WTC11 (cell line): ENCODE results near the gene TCHP. TPM values are rescaled to one million over a fixed set of nuclear protein-coding genes. Genes with fewer than 3 reads are reported as not detected.
"Not testable (repeated sequence)": the region's sequence is repeated elsewhere in the genome, so short reads cannot be mapped to it uniquely, and the experiment has no call there.

Source experiments
- ATAC-seq: fragments of 200-7000 bp; cut with Tn5 transposase; 2 replicates; pipeline ENCODE4 v1.10.0; 2021; ENCODE audit warnings: mild to moderate bottlenecking, moderate library complexity
- CTCF ChIA-PET: fragments of 300-600 bp; sonication (Branson Sonifier 250); formaldehyde crosslinking; loops from one replicate; lab custom pipeline; 2021; ENCODE audit warnings: antibody characterized with exemption; lab: Charles Lee
- POLR2A ChIA-PET: fragments of 350-600 bp; sonication (Branson Sonifier 250); formaldehyde crosslinking; loops from one replicate; lab custom pipeline; 2021; ENCODE audit warnings: antibody characterized with exemption; lab: Charles Lee
- DNase-seq: peaks from one replicate; pipeline ENCODE4 v3.0.0; 2021; ENCODE audit warnings: low spot score
- H3K27ac Mint-ChIP-seq: 2 replicates; pipeline ENCODE4 v1.8.0; 2021; ENCODE audit warnings: mixed read lengths
- H3K27me3 Mint-ChIP-seq: 2 replicates; pipeline ENCODE4 v1.8.0; 2021; ENCODE audit warnings: low read depth, mild to moderate bottlenecking, moderate library complexity, mixed read lengths
- H3K36me3 Mint-ChIP-seq: 2 replicates; pipeline ENCODE4 v1.8.0; 2021; ENCODE audit warnings: mixed read lengths
- H3K4me1 Mint-ChIP-seq: 2 replicates; pipeline ENCODE4 v1.8.0; 2022; ENCODE audit warnings: mixed read lengths
- H3K4me3 Mint-ChIP-seq: 2 replicates; pipeline ENCODE4 v1.8.0; 2021; ENCODE audit warnings: mild to moderate bottlenecking, moderate library complexity, mixed read lengths
- H3K9me3 Mint-ChIP-seq: 2 replicates; pipeline ENCODE4 v1.8.0; 2021; ENCODE audit warnings: mixed read lengths
- ATF1 ChIP-seq: sonication (generic); formaldehyde crosslinking; IDR thresholded peaks from 2 replicates; pipeline ENCODE4 v1.8.1; 2023; ENCODE audit warnings: mild to moderate bottlenecking, moderate library complexity, missing genetic modification reagents
- E2F4 ChIP-seq: sonication (generic); formaldehyde crosslinking; IDR thresholded peaks from 2 replicates; pipeline ENCODE4 v1.8.1; 2022; ENCODE audit warnings: low read depth, mild to moderate bottlenecking, moderate library complexity, missing genetic modification reagents, borderline replicate concordance
- GABPB1 ChIP-seq: sonication (generic); formaldehyde crosslinking; IDR thresholded peaks from 2 replicates; pipeline ENCODE4 v1.8.1; 2023; ENCODE audit warnings: mild to moderate bottlenecking, missing genetic modification reagents
- NR1H2 ChIP-seq: sonication (generic); formaldehyde crosslinking; IDR thresholded peaks from 2 replicates; pipeline ENCODE4 v1.9.0; 2021; ENCODE audit warnings: mild to moderate bottlenecking, moderate library complexity, missing genetic modification reagents
- NR2C2 ChIP-seq: sonication (generic); formaldehyde crosslinking; IDR thresholded peaks from 2 replicates; pipeline ENCODE4 v1.8.0; 2022; ENCODE audit warnings: mild to moderate bottlenecking, missing genetic modification reagents
- PRDM15 ChIP-seq: sonication (generic); formaldehyde crosslinking; IDR thresholded peaks from 2 replicates; pipeline ENCODE4 v1.8.0; 2022; ENCODE audit warnings: missing genetic modification reagents
- SP1 ChIP-seq: sonication (generic); formaldehyde crosslinking; conservative IDR thresholded peaks from 2 replicates; pipeline ENCODE4 v1.8.1; 2022; ENCODE audit warnings: missing genetic modification reagents
- TCF7 ChIP-seq: sonication (generic); formaldehyde crosslinking; IDR thresholded peaks from 2 replicates; pipeline ENCODE4 v1.8.0; 2022; ENCODE audit warnings: mild to moderate bottlenecking, low read depth, missing genetic modification reagents, moderate library complexity
- USF1 ChIP-seq: sonication (generic); formaldehyde crosslinking; IDR thresholded peaks from 2 replicates; pipeline ENCODE4 v1.8.0; 2022; ENCODE audit warnings: mild to moderate bottlenecking, missing genetic modification reagents
- ZNF416 ChIP-seq: fragments of 250-450 bp; sonication (Bioruptor Pico); IDR thresholded peaks from 2 replicates; pipeline ENCODE4 v1.9.0; 2021; ENCODE audit warnings: mild to moderate bottlenecking, inconsistent platforms
- ZNF512 ChIP-seq: sonication (generic); formaldehyde crosslinking; IDR thresholded peaks from 2 replicates; pipeline ENCODE4 v1.8.1; 2022; ENCODE audit warnings: missing genetic modification reagents, borderline replicate concordance
- total RNA-seq: library from RNA; stranded (reverse); gene quantifications from 3 replicates; pipeline ENCODE4 v1.2.3, GENCODE V29; 2021

TCHP gene
- total RNA-seq, 1 experiment from 2014 or later: 7.9 TPM

- TF ChIP-seq PRDM15 (CRISPR knock-in tag) (no peak), USF1 (no peak), NR2C2 (no peak), ZNF512 (CRISPR knock-in tag) (no peak), TCF7 (CRISPR knock-in tag) (no peak), SP1 (CRISPR knock-in tag) (no peak), NR1H2 (no peak), E2F4 (CRISPR knock-in tag) (no peak)
Observed at GRCh38 chr12:109860977-109861376, 39.1 kb upstream of the TCHP start (continued).

- H3K4me3 Mint-ChIP-seq: no peak overlapping the region
- no peaks in the 10 kb centered on the region for H3K9me3 Mint-ChIP-seq
- TF ChIP-seq SP1 (CRISPR knock-in tag) (no peak), GABPB1 (CRISPR knock-in tag) (peak; percentile 99), ZNF416 (CRISPR knock-in tag) (no peak)
- peaks cover 3% of the 10 kb centered on the region; the same call in 1 of the 2 replicates for H3K36me3 Mint-ChIP-seq
- ChIA-PET CTCF (interaction anchor here (1.4 to 2.8 kb wide), 4 partner anchors 8 to 49 kb away, joined by 3 to 17 read pairs (median 12); no protein-coding TSS in a partner anchor), POLR2A (no interaction called here)
- peaks cover 18% of the 10 kb centered on the region for H3K4me1 Mint-ChIP-seq
- H3K27ac Mint-ChIP-seq: no peak overlapping the region
- ATAC-seq (no peak), DNase-seq (no peak)
- H3K27me3 Mint-ChIP-seq: no peaks in the 10 kb centered on the region
Observed at GRCh38 chr12:109861689-109862314, 38.3 kb upstream of the TCHP start.

GRCh38 chr12:109862491-109862890 is 37.6 kb upstream of the TCHP start:
- H3K9me3 Mint-ChIP-seq, ATAC-seq, POLR2A ChIA-PET: not testable (repeated sequence)

GRCh38 chr12:109863847-109864712 is 36.0 kb upstream of the TCHP start:
- CTCF ChIA-PET: interaction anchor here (1.8 to 2.8 kb wide), 3 partner anchors 10 to 47 kb away, joined by 7 to 17 read pairs (median 8); no protein-coding TSS in a partner anchor
- peak overlapping the region; percentile 57; the same call in 1 of the 2 replicates for H3K27ac Mint-ChIP-seq
- H3K9me3 Mint-ChIP-seq: no peaks in the 10 kb centered on the region
- TF ChIP-seq GABPB1 (CRISPR knock-in tag): peak; percentile 71
- no peak for TF ChIP-seq ATF1 (CRISPR knock-in tag)
- H3K27me3 Mint-ChIP-seq: no peaks in the 10 kb centered on the region
- H3K4me1 Mint-ChIP-seq: peaks cover 18% of the 10 kb centered on the region
- POLR2A ChIA-PET: no interaction called here
- H3K36me3 Mint-ChIP-seq: no peaks in the 10 kb centered on the region
- no peak overlapping the region for H3K4me3 Mint-ChIP-seq
- ATAC-seq (peak; percentile 55), DNase-seq (no peak)

More at GRCh38 chr12:109862491-109862890, 37.6 kb upstream of the TCHP start:
- H3K4me1 Mint-ChIP-seq: peaks cover 18% of the 10 kb centered on the region
- not testable (repeated sequence) for H3K27me3 Mint-ChIP-seq, H3K4me3 Mint-ChIP-seq, H3K36me3 Mint-ChIP-seq, H3K27ac Mint-ChIP-seq, DNase-seq
- CTCF ChIA-PET: interaction anchor here (2.8 kb wide), 2 partner anchors 9 to 48 kb away, joined by 8 to 17 read pairs; no protein-coding TSS in a partner anchor
